Prostate gland (tissue), 2 donors: ENCODE data around the gene HIP1R.

Experiments used
- POLR2A ChIP-seq: fragments of 450-650 bp; IDR thresholded peaks from one replicate; pipeline ENCODE4 v1.6.1; 2016; ENCODE audit warnings: antibody characterized with exemption, mild to moderate bottlenecking
- POLR2AphosphoS5 ChIP-seq: sonication (generic); formaldehyde crosslinking; IDR thresholded peaks from one replicate; pipeline ENCODE4 v1.6.1; 2017; ENCODE audit warnings: antibody characterized with exemption
- TF ChIP-seq, protein P1 (sequence below), 4 experiments: fragments of 200-600 bp in 2 of 4; fragments of 450-650 bp in 2 of 4; sonication (generic) in 2 of 4; IDR thresholded peaks; 1 replicate in 3 of 4; 2 replicates in 1 of 4; pipeline ENCODE4 v1.5.1; 2016 to 2019; ENCODE audit warnings: antibody characterized with exemption in 4 of 4, mild to moderate bottlenecking in 2 of 4, moderate library complexity in 2 of 4

DNA sequence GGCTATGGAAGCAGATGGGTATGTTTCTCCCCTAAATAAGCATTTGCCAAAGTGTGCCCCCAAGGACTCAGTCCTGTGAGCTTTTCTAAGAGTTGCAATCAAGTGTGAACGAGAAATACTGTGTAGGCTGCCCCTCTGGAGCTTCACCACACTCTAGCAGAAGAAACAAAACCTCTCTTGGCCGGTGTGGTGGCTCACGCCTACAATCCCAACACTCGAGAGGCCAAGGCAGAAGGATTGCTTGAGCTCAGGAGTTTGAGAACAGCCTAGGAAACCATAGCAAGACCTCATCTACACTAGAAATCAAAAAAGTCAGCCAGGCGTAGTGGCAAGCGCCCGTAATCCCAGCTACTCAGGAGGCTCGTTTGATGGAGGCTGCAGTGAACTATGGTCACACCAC, 50.9 kb downstream of the HIP1R start:
- TF ChIP-seq, protein P1, sequence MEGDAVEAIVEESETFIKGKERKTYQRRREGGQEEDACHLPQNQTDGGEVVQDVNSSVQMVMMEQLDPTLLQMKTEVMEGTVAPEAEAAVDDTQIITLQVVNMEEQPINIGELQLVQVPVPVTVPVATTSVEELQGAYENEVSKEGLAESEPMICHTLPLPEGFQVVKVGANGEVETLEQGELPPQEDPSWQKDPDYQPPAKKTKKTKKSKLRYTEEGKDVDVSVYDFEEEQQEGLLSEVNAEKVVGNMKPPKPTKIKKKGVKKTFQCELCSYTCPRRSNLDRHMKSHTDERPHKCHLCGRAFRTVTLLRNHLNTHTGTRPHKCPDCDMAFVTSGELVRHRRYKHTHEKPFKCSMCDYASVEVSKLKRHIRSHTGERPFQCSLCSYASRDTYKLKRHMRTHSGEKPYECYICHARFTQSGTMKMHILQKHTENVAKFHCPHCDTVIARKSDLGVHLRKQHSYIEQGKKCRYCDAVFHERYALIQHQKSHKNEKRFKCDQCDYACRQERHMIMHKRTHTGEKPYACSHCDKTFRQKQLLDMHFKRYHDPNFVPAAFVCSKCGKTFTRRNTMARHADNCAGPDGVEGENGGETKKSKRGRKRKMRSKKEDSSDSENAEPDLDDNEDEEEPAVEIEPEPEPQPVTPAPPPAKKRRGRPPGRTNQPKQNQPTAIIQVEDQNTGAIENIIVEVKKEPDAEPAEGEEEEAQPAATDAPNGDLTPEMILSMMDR (IDR thresholded peaks at IDR 0.05) = no peak
- TF ChIP-seq POLR2A (no peak), POLR2AphosphoS5 (no peak)
